ENCODE data around the gene ATG14. TPM values are rescaled to one million over a fixed set of nuclear protein-coding genes. Genes with fewer than 3 reads are reported as not detected.

ATG14 gene
- total and polyA plus RNA-seq, 2 donors (not counting 1 experiment from before 2014, with no cell fraction given), result 7.2 to 15.5 TPM

DNA sequence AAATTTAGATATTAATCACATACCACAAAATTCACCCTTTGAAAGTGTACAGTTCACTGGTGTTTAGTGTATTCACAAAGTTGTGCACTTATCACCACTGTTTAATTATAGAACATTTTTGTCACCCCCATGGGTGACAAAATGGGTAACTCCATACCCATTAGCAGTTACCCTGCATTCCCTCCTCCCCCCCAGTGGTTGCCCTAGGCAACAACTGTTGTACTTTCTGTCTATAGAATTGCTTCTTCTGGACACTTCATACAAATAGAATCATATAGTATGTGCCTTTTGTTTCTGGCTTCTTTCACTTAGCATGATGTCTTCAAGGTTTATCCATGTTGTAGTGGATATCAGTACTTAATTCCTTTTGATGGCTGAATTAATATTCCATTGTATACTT lies 87.7 kb downstream of the ATG14 start:
- no peaks in the 10 kb centered on the region for H3K27me3 ChIP-seq (replicated peaks in 1 of 4; ENCODE audit: control extremely low read depth in 1 of 4, control insufficient read depth in 3 of 4, insufficient read depth in 4 of 4, low read length in 3 of 4)
- intact Hi-C loops (cut with micrococcal nuclease), result no loop called here
- no peak overlapping the region for H3K9ac ChIP-seq (ENCODE audit: low read length)
- POLR2A ChIA-PET, result no interaction called here
- no peak overlapping the region for H3K4me3 ChIP-seq (ENCODE audit: control extremely low read depth in 1 of 5, extremely low read depth in 1 of 5, insufficient read depth in 1 of 5, low read depth in 2 of 5, low read length in 4 of 5)
- TF ChIP-seq CTCF (IDR thresholded peaks at IDR 0.05) (no peak), EZH2 (IDR thresholded peaks at IDR 0.05; ENCODE audit: borderline replicate concordance, insufficient read depth, low read depth, low read length, poor library complexity, severe bottlenecking) (no peak)
- Mint-ChIP-seq H3K4me3 (no peak overlapping the region), H3K9me3 (ENCODE audit: insufficient read depth) (no peaks in the 10 kb centered on the region), H3K4me1 (peaks cover 27% of the 10 kb centered on the region), H3K27me3 (no peaks in the 10 kb centered on the region), H3K27ac (no peak overlapping the region)
- no peaks in the 10 kb centered on the region for H4K20me1 ChIP-seq (ENCODE audit: control insufficient read depth, insufficient read depth, low read length, poor library complexity, severe bottlenecking)
- H2AFZ ChIP-seq (ENCODE audit: insufficient read depth, low read depth, low read length, poor library complexity, severe bottlenecking), result no peak overlapping the region
- DNase-seq, result no peak
- no peak overlapping the region for H3K27ac ChIP-seq (ENCODE audit: low read length in 2 of 2)
- no peak overlapping the region for H3K4me2 ChIP-seq (replicated peaks; ENCODE audit: low read depth, low read length, poor library complexity, severe bottlenecking)
- no peaks in the 10 kb centered on the region for H3K36me3 ChIP-seq (replicated peaks in 1 of 2; ENCODE audit: control extremely low read depth in 1 of 2, control insufficient read depth in 1 of 2, extremely low read depth in 1 of 2, insufficient read depth in 2 of 2, low read length in 1 of 2)
- H3K4me1 ChIP-seq (ENCODE audit: control insufficient read depth in 2 of 2, insufficient read depth in 2 of 2, low read length in 2 of 2), result peaks cover 13 to 20% of the 10 kb centered on the region in 2 donors
- peaks cover 0 to 4% (median 0%) of the 10 kb centered on the region in 3 donors for H3K9me3 ChIP-seq (ENCODE audit: control extremely low read depth in 1 of 3, control insufficient read depth in 2 of 3, insufficient read depth in 1 of 3, low read length in 2 of 3)
- CTCF ChIA-PET, result no interaction called here
- H3K79me2 ChIP-seq (ENCODE audit: control insufficient read depth, insufficient read depth, low read length), result peaks cover 57% of the 10 kb centered on the region
- no peak for ATAC-seq (ENCODE audit: low read depth)

GRCh38 chr14:55318694-55319093 lies 92.9 kb downstream of the ATG14 start:
- no peak overlapping the region for H3K4me3 ChIP-seq (ENCODE audit: control extremely low read depth in 1 of 5, extremely low read depth in 1 of 5, insufficient read depth in 1 of 5, low read depth in 2 of 5, low read length in 4 of 5)
- POLR2A ChIA-PET, result no interaction called here
- H3K4me3 Mint-ChIP-seq, result no peak overlapping the region

More at GRCh38 chr14:55318694-55319093, 92.9 kb downstream of the ATG14 start:
- no peak overlapping the region for H3K27ac Mint-ChIP-seq
- Histone ChIP-seq H3K27ac (ENCODE audit: low read length in 2 of 2) (no peak overlapping the region), H3K4me2 (replicated peaks; ENCODE audit: low read depth, low read length, poor library complexity, severe bottlenecking) (no peak overlapping the region), H3K9me3 (ENCODE audit: control extremely low read depth in 1 of 3, control insufficient read depth in 2 of 3, insufficient read depth in 1 of 3, low read length in 2 of 3) (peaks cover under 1 to 7% (median 1%) of the 10 kb centered on the region in 3 donors), H3K9ac (ENCODE audit: low read length) (no peak overlapping the region), H3K4me1 (ENCODE audit: control insufficient read depth in 2 of 2, insufficient read depth in 2 of 2, low read length in 2 of 2) (no peaks in the 10 kb centered on the region), H4K20me1 (ENCODE audit: control insufficient read depth, insufficient read depth, low read length, poor library complexity, severe bottlenecking) (no peaks in the 10 kb centered on the region), H2AFZ (ENCODE audit: insufficient read depth, low read depth, low read length, poor library complexity, severe bottlenecking) (no peak overlapping the region), H3K36me3 (replicated peaks in 1 of 2; ENCODE audit: control extremely low read depth in 1 of 2, control insufficient read depth in 1 of 2, extremely low read depth in 1 of 2, insufficient read depth in 2 of 2, low read length in 1 of 2) (peaks cover 9 to 11% of the 10 kb centered on the region in 2 experiments), H3K27me3 (replicated peaks in 1 of 4; ENCODE audit: control extremely low read depth in 1 of 4, control insufficient read depth in 3 of 4, insufficient read depth in 4 of 4, low read length in 3 of 4) (no peaks in the 10 kb centered on the region), H3K79me2 (ENCODE audit: control insufficient read depth, insufficient read depth, low read length) (peaks cover 39% of the 10 kb centered on the region)
- ATAC-seq (ENCODE audit: low read depth) (no peak), DNase-seq (no peak)
- H3K27me3 Mint-ChIP-seq, result no peaks in the 10 kb centered on the region
- peaks cover 2% of the 10 kb centered on the region for H3K4me1 Mint-ChIP-seq
- H3K9me3 Mint-ChIP-seq (ENCODE audit: insufficient read depth), result no peaks in the 10 kb centered on the region
- intact Hi-C loops (cut with micrococcal nuclease), result no loop called here
- WGBS (ENCODE audit: insufficient coverage), result no CpG with 5 or more reads among the region's 1 CpG
- CTCF ChIA-PET, result no interaction called here
- no peak for TF ChIP-seq CTCF (IDR thresholded peaks at IDR 0.05)
- no peak for TF ChIP-seq EZH2 (IDR thresholded peaks at IDR 0.05; ENCODE audit: borderline replicate concordance, insufficient read depth, low read depth, low read length, poor library complexity, severe bottlenecking)
